Measurements from ENCODE around the gene SCAMP5.

Gene SCAMP5

DNA sequence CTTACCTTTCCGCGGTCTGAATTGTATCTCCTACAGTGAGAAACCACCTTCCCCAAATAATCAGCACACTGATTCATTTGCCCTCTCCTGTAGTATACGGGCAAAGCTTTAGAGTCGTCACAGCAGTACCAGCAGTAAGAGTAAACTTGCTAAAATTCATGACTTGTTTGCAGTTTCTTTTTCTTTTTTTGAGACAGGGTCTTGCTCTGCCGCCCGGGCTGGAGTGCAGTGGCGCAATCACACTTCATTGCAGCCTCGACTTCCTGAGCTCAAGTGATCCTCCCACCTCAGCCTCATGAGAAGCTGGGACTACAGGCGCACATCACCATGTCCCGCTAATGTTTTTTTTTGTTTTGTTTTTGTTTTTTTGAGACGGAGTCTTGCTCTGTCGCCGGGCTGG is 11.9 kb downstream of the SCAMP5 start:
- Histone ChIP-seq H3K4me1 (no peaks in the 10 kb centered on the region), H3K27me3 (no peaks in the 10 kb centered on the region), H3K9me3 (no peaks in the 10 kb centered on the region), H3K36me3 (no peaks in the 10 kb centered on the region), H3K27ac (no peak overlapping the region), H3K4me3 (no peak overlapping the region)
- TF ChIP-seq, protein P1, sequence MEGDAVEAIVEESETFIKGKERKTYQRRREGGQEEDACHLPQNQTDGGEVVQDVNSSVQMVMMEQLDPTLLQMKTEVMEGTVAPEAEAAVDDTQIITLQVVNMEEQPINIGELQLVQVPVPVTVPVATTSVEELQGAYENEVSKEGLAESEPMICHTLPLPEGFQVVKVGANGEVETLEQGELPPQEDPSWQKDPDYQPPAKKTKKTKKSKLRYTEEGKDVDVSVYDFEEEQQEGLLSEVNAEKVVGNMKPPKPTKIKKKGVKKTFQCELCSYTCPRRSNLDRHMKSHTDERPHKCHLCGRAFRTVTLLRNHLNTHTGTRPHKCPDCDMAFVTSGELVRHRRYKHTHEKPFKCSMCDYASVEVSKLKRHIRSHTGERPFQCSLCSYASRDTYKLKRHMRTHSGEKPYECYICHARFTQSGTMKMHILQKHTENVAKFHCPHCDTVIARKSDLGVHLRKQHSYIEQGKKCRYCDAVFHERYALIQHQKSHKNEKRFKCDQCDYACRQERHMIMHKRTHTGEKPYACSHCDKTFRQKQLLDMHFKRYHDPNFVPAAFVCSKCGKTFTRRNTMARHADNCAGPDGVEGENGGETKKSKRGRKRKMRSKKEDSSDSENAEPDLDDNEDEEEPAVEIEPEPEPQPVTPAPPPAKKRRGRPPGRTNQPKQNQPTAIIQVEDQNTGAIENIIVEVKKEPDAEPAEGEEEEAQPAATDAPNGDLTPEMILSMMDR (IDR thresholded peaks at IDR 0.05): no peak
- DNase-seq: no peak
- intact Hi-C loops (cut with DNase I; ENCODE audit: low total_unique reads): no loop called here

GRCh38 chr15:75008221-75008625 is 12.9 kb downstream of the SCAMP5 start:
- Histone ChIP-seq H3K9me3 (no peaks in the 10 kb centered on the region), H3K4me3 (no peak overlapping the region), H3K4me1 (no peaks in the 10 kb centered on the region), H3K27ac (no peak overlapping the region), H3K27me3 (no peaks in the 10 kb centered on the region), H3K36me3 (no peaks in the 10 kb centered on the region)
- no peak for DNase-seq
- intact Hi-C loops (cut with DNase I; ENCODE audit: low total_unique reads): no loop called here
- TF ChIP-seq, protein P1 (IDR thresholded peaks at IDR 0.05): no peak

DNA sequence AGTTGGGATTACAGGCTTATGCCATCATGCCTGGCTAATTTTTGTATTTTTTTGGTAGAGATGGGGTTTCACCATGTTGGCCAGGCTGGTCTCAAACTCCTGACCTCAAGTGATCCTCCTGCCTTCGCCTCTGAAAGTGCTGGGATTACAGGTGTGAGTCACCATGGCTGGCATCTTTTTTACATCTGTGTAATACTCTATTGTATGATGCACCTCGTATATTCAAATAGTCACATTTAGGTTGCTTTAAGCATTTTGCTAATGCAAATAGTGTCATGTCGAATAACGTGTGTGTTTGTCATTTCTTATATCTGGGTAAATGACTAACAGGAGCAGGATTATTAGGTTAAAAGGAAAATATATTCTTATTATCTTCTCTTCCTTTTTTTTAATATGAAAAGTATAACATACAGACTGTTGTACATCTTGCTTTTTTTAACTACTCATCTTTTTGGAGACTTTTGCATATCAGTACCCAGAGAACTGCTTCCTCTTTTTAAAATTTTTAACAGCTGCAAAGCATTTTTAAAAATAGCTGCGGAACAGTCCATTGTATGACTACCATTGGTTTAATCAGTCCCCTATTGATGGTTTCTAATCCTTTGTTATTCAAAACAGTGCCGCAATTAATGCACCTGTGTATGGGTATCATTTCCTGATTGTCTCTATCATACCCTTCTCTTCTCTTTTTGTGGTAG is 13.4 kb downstream of the SCAMP5 start:
- no peak for DNase-seq
- Histone ChIP-seq H3K27me3 (no peaks in the 10 kb centered on the region), H3K36me3 (no peaks in the 10 kb centered on the region), H3K4me3 (no peak overlapping the region), H3K27ac (no peak overlapping the region), H3K9me3 (no peaks in the 10 kb centered on the region), H3K4me1 (no peaks in the 10 kb centered on the region)
- intact Hi-C loops (cut with DNase I; ENCODE audit: low total_unique reads): no loop called here
- TF ChIP-seq, protein P1 (IDR thresholded peaks at IDR 0.05): no peak

GRCh38 chr15:75016431-75016830 is 21.1 kb downstream of the SCAMP5 start:
- Histone ChIP-seq H3K4me3 (no peak overlapping the region), H3K36me3 (no peaks in the 10 kb centered on the region), H3K27me3 (no peaks in the 10 kb centered on the region), H3K9me3 (no peaks in the 10 kb centered on the region), H3K4me1 (no peaks in the 10 kb centered on the region), H3K27ac (no peak overlapping the region)
- no peak for DNase-seq
- intact Hi-C loops (cut with DNase I; ENCODE audit: low total_unique reads): no loop called here
- TF ChIP-seq, protein P1 (IDR thresholded peaks at IDR 0.05): no peak

- peaks cover 0 to 11% (median 7%) of the 10 kb centered on the region in 4 donors for H3K4me1 ChIP-seq
- no peak overlapping the region for H3K4me3 ChIP-seq
- no peaks in the 10 kb centered on the region for H3K36me3 ChIP-seq
- intact Hi-C loops (cut with DNase I; ENCODE audit: low total_unique reads): no loop called here
- TF ChIP-seq, protein P1 (IDR thresholded peaks at IDR 0.05): no peak
- H3K9me3 ChIP-seq: no peaks in the 10 kb centered on the region
- DNase-seq: no peak
- H3K27ac ChIP-seq: no peak overlapping the region
- H3K27me3 ChIP-seq: no peaks in the 10 kb centered on the region
Observed at GRCh38 chr15:75019916-75020315, 24.6 kb downstream of the SCAMP5 start.

Measured in tibial artery (tissue), 4 donors.